IPS-NIHi7 (cell line): ENCODE measurements around the gene RBKS.

Experiments used
- DNase-seq: peaks from one replicate; pipeline ENCODE4 v3.0.0; 2012; ENCODE audit warnings: mixed read lengths; ENCODE audit errors: extremely low spot score

Gene RBKS

DNA sequence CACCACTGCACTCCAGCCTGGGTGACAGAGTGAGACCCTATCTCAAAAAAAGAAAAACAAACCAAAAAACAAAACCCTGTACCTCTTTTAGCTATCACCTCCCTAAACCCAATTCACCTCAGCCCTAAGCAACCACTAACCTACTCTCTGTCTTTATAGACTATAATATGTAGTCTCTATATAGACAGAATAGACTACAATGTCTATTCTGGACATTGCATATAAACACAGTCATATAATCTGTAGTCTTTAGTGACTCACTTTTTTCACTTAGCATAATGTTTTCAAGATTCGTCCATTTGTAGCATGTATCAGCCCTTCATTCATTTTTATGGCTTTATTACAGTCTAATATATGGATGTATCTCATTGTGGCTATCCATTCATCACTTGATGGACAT lies 155.9 kb downstream of the RBKS start:
- DNase-seq, result no peak
